GM18870 (cell line): ENCODE results near the gene NRN1.

ENCODE experiments used
- ATAC-seq: cut with Tn5 transposase; IDR thresholded peaks from one replicate; pipeline ENCODE4 v1.9.1; 2021; ENCODE audit warnings: moderate library complexity; ENCODE audit not compliant: unreplicated experiment

Gene NRN1

DNA sequence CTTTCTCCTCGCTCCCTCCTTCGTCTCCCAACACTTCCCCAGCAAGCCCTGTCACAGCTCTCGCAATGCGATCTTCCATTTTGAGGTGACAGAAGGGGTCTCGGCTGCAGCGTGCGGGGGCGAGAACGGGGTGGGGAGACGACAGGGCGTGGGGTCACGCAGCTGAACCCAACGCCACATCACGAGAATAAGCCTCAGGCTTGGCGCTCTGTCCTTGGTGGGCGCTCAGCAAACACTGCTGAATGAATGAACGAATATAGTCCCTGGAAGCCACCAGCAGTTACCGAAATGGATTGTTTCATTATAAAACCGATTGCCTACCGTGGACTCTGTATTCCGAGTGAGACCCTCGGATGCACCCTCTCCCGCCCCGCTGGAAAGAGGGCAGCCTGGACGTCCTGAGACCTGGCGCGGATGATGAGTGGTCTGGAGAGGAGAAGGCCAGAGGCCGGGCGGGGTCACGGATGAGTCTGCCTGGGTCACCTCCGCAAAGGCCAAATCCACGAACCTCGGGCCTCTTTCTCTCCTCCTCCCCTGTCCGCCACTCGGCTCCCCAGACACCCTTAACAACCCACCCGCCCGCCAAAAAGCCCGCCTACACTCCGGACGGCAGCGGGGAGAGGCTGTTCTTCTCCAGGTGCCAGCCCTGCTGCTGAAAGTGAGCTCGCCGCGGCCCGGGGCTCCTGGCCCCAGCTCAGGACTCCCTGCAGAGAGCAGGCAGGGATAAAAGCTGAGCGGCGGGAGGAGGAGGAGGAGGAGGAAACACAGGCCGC, 3.7 kb downstream of the NRN1 start:
- ATAC-seq: no peak

DNA sequence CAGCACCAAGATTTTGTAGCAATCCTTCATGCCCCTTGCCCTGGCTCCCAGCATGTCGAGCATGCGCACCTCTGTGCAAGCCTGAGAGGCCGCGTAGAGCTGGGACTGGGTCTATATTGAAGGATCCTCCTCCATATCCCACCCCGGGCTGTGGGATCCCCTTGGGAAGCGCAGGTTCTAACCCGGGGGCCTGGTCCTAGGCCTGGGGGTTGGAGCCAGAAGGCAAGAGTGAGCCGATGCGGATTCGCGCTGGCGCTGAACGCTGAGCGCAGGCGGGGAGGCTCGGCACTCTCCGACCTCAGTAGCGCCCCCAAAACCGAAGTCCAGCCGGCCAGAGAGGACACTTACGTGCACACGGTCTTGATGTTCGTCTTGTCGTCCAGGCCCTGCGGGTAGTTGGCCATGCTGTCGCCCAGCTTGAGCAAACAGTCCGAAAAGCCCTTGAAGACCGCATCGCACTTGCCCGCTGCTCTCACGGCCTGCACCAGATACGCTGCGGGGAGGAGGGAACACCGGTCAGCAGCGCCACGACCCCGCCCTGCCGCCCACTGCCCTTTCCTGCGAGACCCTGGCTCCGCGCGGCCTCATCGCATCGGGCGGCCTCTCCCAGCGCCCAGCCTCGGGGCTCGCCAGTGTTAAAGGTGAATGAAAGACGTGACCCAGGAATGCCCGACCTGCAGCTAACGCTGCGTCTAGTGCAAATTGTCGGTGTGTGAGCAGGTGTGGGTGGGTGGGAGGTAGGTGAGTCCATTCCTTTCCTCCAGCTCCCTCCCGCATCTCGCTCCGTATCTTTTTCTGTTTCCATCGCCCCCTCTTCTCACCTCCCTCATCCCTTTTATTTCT, 4.5 kb downstream of the NRN1 start:
- ATAC-seq: no peak

DNA sequence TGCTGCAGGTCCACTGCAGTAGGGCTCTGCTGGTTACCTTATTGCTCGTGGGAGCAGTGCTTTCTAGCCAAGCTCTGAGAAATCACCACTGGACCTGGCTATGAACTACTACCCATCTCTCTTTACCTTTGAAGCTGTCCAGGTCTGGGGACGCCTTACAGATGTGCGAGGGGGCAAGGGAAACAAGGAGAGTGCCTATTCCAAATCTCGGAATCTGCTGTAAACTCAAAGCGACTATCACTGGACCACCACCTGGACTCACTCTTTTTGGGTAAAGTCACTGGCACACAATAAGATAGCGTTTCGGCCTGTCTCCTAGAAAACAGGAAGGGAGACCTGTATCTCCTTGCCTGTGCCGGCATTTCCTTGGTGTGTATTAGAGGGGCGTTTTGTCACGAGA, 5.3 kb downstream of the NRN1 start:
- no peak for ATAC-seq

DNA sequence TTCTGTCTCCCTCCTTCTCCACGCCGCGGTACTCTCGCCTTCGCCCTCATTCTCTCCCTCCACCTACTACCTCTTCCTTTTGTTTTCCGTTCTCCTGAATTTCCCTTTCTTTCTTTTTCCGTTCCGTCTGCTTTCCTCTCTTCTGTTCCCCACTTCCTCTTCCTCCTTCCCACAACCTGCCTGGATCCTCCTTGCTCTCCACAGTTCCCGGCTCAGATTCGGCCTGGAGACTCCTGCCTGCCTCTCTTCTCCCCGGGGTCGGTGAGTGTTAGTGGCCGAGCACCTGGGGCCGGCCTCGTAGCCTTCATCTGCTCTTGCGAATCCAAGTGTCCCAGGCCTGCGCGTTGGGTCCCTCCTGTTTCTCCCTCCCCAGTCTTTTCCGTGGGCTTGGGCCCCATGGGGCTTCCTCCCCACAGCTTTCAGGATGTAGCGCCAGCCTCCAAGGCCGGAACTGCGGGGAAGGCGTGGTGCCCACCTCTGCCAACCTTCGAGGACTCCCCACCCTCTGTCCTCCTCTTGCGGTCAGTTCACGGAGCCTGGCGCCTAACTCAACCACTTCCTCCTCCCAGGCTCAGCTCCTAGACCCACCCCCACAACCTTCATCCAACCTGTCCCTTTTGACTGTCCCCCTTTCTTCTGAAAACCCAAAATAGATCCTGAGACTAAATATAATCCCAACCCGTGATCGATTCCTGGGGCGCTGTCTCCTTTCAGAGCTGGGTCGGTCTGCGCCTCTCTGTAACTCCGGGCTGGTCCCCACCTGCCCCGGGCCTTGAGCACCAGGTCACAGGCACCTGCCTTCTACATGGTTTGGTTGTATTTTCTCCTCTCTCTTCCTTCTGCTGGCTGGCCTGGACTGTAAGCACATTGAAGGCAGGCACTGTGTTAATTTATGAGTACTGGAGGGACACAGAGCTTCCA, 6.8 kb downstream of the NRN1 start:
- no peak for ATAC-seq

DNA sequence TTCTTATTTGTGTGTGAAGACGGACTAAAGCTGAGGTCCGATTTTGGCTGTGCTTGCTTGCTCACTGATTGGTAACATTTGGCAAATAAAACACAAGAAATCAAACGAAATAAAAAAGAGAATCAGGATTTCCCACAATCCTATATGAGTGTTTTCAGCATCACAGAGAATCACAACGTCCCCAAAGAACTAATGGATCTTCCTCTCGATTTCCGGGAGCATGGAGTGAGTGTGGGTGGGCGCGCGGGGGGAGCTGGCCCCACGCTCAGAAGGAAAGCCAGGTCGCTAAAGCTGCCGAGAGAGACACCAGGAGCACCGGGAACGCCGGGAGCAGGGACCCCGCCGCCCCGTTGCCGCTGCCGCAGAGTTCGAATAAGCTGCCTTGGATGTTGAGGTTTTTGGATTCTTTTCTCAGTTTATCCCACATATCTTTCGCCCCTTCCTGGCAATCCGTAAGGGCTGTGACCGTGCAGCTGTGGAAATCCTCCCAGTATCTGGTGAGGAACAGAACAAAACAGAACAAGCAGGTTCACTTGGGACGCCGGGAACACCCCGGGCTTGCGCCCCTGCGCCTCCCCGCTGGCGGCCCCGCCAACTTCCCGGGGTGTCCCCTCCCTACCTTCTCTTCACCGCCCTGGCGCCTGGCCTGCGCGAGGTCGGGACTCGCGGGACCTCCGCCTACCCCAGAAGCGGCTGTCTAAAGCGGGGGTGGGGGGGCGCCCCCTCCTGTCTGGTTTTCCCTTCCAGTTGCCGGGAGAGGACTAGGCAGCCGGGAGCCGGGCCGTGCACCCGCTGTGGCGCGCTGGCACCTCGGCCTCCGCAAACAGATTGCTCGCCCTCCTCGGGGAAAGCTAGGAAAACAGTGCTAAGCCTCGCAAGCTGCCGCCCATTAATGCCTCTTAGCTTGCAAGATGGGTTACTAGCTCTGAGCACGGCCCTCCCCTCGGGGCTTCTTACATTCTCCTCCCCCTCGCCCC, 7.7 kb downstream of the NRN1 start:
- no peak for ATAC-seq

DNA sequence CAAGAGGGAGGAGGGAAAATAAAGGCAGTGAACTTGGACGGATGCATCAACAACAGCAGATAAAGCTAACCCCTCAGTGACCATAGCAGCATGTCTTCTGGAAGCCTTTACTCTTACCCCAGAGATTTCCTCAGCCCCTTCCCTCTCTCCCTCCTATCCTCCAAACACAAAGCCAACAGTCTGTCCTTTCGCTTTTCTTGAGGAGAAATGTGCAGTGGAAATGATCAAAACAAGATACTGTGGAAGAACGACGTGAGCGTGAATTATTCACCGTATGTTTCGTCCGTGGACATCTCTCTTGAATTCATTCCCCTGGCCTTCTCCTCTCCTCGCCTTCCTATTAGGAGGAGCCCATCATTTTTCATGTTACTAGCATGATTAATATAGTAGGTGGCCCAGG, 8.5 kb downstream of the NRN1 start:
- ATAC-seq: no peak

DNA sequence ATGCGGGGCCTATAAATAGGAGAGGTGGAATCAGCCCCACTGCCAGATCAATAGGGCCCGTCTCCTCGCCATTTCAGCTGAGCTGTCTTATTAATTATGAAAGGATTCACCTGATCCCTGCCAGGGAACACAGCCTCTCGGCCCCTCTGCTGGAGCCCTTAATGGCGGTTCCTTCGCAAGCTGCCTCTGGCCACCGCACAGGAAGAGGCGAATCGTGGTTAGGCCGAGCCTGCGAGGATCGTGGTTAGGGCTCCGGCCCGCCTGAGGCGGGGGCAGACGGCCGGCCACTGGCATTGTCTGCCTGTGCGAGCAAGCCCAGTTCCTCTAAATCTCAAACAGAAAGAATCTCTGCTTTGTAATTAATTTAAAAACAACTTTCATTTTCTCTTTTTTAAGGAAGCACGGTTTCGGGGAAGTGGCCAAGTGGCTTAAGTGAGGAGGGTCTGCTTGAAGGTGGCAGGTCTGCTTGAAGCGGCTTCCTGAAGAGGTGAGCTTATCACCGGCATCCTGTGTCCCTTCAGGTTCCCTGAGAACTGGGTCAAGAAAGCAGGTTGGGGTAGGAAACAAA, 9.2 kb downstream of the NRN1 start:
- no peak for ATAC-seq

DNA sequence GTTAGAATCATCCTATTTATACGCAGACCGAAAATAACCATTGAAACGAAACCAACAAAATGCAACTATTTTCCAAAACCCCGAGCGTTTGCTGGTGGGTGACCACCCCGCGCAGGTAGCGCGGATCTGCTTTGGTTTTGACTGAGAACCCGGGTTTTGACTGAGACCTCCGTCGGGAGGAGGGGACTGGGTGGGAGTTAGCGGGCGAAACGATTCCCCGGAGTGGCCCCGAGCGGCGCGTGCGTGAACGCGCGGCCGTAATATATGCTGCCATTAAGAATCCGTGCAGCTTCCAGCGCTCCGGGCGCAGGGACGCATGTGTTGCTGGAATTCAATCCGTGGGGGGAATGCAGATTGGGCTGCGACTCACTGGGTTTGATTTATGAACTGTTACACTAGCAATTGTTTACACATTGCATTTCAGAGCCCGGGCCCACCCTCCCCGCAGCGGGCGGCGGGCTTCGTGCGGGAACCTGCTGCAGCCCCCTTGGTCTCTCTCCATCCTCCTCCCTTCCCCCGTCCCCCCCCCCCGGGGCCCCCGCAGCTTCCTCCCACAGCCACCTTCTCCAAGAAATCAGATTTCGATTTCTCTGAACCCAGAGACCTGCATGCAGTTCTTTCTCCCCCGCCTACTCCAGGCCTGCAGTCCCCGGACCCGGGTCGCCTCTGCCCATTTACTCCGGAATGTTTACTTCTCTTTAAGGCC, 9.9 kb downstream of the NRN1 start:
- no peak for ATAC-seq

DNA sequence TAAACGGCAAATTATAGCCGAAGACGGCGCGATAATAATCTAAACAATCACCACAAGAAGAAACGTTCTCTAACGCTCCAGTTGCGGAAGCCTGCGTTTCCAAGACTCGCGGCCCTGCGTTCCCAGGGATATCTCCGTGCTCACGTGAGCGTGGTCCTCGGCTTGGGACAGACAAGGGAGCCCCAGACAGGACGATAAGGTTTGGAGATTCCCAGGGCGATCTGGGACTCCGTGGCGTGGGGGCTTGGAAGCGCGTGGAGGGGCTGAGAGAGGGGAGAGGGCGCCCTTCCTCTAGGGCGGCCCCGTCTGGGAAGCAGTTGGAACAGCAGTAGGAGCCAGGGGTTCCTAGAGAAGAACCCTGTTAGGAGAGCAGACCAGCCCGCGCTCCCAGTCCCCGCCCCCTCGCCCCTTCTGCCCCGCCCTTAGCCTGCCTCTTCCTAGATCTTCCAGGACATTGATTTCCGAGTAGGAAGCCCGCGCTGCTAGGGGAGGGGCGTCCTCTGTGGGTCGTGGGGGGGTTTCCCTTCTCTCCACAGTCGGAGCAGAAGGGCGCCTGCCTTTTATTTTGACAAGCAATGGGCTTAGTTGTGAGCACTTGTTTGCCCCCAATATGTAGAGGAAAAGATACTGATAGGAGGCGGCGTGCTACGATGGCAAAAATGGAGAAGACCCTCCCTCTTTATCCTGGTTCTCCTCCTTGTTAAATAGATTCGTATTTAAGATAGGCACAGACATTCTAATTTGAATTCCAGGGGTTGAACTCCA, 10.6 kb downstream of the NRN1 start:
- no peak for ATAC-seq

DNA sequence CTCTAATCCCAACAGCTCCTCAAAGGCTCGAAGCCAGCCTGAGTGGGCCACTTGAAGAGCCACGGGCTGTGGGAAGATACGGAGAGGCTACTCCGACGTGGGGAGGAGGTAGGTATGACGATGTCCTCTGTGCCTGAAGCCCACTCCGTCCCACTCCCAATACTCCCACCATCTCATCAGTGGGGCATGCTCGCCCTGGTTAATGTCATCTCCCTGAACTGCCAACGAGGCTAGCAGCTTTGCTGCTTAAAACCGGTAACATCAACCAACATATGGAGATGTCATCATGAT, 11.1 kb downstream of the NRN1 start:
- ATAC-seq: no peak

DNA sequence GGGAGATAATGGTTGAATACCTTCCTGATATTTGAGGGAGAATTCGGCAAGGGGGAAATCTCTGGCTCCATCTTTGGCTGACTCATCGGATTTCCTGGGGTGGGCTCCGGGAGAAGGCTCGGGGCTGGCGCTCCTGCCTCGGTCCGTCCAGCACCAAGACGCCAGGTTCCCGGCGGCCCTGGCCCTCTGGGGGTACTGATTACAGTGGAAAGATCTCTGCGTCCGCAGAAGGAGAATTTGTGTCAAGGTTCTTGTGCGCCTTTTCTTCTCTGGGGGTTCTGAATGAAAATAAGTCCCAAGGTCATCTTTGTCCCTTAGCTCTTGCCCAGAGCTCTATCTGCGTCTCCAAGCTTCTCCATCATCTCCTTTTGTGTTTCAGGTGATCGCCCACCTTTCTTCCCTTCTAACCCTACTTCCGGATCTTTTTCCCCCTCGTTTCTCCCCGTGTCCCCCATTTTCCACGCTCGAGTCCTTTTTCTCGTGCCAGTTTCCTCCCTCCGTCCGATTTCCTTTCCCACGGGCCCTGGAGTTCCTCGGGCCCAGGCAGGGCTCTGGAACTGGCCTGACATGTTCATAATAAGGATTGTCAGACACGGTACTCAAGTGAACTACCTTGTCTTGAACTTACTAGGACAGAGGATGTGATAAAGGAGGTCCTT, 11.6 kb downstream of the NRN1 start:
- no peak for ATAC-seq

DNA sequence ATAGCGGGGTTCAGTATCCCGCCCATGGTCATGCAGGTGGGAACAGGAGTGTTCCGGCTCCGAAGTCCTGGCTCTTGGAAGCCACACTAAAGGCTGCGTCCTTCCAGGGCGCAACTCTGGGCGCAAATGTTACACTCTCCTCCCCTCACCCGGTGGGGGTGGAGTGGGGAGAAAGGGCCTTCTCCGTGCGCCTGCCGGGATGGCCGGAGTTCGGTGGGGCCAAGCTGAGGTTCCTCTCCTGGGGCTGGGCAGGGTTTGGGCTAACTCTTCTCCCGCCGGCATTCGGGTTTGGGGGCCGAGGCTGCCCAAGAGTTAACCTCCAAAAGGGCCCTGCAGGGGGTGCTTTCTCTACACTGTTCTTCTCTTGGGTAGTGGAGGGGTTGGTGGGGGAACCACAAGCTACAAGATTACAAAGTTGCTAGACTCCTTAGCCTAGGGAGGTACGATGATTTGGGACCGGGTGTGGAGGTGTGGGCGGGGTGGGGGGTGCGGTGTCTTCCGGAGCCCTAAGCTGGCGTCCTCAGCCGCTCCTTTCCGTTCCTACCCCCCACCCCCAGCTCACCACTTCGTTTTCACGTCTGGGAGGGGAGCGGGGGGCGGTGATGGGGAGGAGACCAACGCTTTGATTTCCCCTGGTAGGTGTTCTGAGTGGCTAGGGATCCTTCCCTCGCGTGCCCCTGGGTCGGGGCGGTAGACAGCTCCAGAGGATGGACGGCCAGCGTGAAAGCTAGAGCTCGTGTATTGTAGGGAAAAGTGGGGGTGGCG, 12.3 kb downstream of the NRN1 start:
- ATAC-seq: no peak

DNA sequence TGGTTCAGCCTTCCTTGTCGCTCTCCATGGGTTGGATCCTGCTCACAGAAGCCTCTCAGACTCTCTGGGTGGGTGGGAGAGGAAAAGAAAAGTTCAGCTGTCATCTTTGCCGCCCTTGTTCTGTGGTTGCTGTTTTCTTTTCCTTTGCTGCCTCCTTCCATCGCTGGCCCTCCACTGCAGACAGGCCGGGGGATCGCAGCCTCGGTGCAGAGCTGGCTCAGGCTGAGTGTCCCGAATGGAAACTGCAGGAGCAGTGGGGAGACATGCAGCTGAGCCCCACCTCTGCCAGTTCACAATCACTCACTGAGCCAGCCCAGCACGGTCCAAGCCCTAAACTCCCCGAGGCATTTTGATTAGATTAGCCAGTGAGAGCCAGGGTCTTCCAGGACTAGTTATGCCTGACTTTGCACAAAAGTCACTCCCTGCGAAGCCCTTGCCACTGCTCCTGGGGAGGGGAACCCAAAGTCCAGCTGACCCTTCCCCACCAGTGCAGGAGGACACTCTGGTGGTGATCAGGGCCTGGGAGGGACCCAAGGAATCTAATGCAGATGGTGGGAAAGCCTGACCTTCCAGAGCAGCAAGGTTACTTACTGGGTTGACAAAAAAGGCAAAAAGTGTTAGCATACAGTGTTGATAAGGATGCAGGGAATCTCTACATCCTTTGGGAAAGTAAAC, 14.0 kb downstream of the NRN1 start:
- ATAC-seq: no peak

DNA sequence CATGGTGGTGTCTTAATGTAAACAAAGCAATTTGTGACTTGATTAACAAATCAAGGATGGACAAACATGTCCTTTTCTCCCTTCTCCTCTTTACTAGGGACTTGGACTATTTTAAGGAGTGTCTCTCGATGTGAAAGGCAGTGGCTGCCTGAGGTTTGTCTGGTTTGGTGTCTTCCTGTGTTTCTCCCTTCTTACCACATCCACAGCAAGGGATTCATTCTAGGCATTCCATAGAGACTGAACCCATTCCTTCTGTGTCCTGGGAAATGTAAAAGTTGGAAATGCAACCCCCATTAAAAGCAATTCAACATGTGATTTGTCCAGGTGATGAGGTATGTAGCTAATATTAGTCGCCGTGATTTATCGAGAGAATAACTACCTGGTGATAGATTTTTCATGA, 15.9 kb downstream of the NRN1 start:
- ATAC-seq: no peak

DNA sequence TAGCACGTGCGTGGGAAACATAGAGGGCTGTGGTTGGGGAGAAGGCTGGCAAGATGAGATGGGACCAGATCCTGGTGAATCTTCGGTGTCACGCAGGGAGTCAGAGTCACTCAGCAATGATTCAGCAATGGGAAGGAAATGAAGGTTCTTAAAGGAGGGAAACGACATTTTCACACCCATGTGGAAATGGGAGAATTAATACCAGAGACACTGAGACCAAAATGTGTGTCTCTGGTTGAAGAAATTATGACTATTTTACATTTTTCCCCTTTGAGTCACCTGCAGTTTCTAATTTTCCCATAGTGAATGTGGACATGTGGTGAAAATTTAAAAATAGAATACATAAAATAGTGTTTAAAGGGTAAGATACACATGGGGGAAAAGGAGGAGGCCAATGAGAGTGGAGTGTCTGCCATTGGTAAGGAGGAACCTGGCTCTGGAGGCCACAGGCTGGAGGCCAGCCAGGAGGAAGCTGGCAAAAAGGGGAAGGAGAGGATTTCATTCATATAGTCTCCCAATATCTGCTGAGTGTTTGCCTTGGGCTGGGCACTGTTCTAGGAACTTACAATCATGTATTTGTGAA, 17.5 kb downstream of the NRN1 start:
- no peak for ATAC-seq

DNA sequence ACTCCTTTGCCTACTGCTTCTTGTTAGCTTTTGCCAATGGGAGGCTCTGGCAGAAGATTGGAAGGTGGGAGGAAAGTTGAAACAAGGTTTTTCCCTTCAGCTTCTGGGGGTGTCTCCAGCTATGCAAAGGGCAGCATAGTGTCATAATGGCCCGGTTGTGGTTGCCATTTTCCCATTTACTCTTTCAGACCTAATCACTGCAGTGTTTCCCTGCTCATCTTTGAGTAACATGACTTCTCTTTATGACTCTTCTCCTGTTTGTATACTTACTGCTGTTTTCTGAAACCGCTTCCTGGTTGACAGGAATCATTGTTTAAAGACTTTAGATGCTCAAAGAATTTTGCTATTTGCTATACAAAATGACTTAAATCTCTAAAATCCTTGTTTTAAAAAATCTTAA, 19.9 kb downstream of the NRN1 start:
- no peak for ATAC-seq
